Adrenal gland (tissue), 5 donors: ENCODE data around the gene SLC25A42.

Experiments used
- POLR2A ChIP-seq, 2 donors: fragments of 450-650 bp; IDR thresholded peaks; one replicate each; pipeline ENCODE4 v1.6.1; 2017; ENCODE audit warnings: antibody characterized with exemption in 2 of 2, mild to moderate bottlenecking in 2 of 2, moderate library complexity in 1 of 2
- TF ChIP-seq, protein P1 (sequence below), 6 experiments: fragments of 450-650 bp in 4 of 6; fragments of 200-600 bp in 2 of 6; sonication (generic) in 1 of 6; IDR thresholded peaks; 1 replicate in 5 of 6; 2 replicates in 1 of 6; pipeline versions ENCODE4 v1.5.1 to v1.8.0; 2016 to 2021; ENCODE audit warnings: antibody characterized with exemption in 6 of 6, mild to moderate bottlenecking in 2 of 6, moderate library complexity in 1 of 6
- donor health status: DM: no; HTN: no; CAD: no.

- TF ChIP-seq, protein P1, sequence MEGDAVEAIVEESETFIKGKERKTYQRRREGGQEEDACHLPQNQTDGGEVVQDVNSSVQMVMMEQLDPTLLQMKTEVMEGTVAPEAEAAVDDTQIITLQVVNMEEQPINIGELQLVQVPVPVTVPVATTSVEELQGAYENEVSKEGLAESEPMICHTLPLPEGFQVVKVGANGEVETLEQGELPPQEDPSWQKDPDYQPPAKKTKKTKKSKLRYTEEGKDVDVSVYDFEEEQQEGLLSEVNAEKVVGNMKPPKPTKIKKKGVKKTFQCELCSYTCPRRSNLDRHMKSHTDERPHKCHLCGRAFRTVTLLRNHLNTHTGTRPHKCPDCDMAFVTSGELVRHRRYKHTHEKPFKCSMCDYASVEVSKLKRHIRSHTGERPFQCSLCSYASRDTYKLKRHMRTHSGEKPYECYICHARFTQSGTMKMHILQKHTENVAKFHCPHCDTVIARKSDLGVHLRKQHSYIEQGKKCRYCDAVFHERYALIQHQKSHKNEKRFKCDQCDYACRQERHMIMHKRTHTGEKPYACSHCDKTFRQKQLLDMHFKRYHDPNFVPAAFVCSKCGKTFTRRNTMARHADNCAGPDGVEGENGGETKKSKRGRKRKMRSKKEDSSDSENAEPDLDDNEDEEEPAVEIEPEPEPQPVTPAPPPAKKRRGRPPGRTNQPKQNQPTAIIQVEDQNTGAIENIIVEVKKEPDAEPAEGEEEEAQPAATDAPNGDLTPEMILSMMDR (IDR thresholded peaks at IDR 0.05): no peak
- no peak for TF ChIP-seq POLR2A (IDR thresholded peaks at IDR 0.05)
Measured at GRCh38 chr19:19050104-19050503, 13.7 kb upstream of the SLC25A42 start.
